Endothelial cell of umbilical vein (primary cell): ENCODE measurements around the gene ZNF20.

Source experiments
- CTCF ChIP-seq, 2 donors: IDR thresholded peaks; 1 replicate in 1 of 2; 2 replicates in 1 of 2; pipeline ENCODE4 v1.5.1; 2011; ENCODE audit warnings: low read length in 2 of 2, mild to moderate bottlenecking in 2 of 2, moderate library complexity in 2 of 2, control low read depth in 1 of 2, inconsistent platforms in 1 of 2, low read depth in 1 of 2; ENCODE audit not compliant: insufficient read depth in 1 of 2; ENCODE audit errors: extremely low read depth in 1 of 2
- EZH2 ChIP-seq: IDR thresholded peaks from 2 replicates; pipeline ENCODE4 v1.6.1; 2012; ENCODE audit warnings: borderline replicate concordance, low read depth, mild to moderate bottlenecking, moderate library complexity, low read length, inconsistent platforms; ENCODE audit not compliant: severe bottlenecking
- FOS ChIP-seq: IDR thresholded peaks from 2 replicates; pipeline ENCODE4 v1.6.1; 2011; ENCODE audit warnings: mild to moderate bottlenecking, low read length, moderate library complexity, borderline replicate concordance; ENCODE audit not compliant: insufficient read depth
- GATA2 ChIP-seq: IDR thresholded peaks from 2 replicates; pipeline ENCODE4 v1.7.0; 2011; ENCODE audit warnings: low read depth, mild to moderate bottlenecking, moderate library complexity, mixed read lengths, low read length; ENCODE audit not compliant: insufficient read length, insufficient read depth
- JUN ChIP-seq: IDR thresholded peaks from 2 replicates; pipeline ENCODE4 v1.6.1; 2011; ENCODE audit warnings: borderline replicate concordance, low read depth; ENCODE audit not compliant: insufficient read length, insufficient read depth
- MAX ChIP-seq: IDR thresholded peaks from 2 replicates; pipeline ENCODE4 v1.6.1; 2011; ENCODE audit not compliant: insufficient read depth, insufficient read length
- MYC ChIP-seq: IDR thresholded peaks from one replicate; pipeline ENCODE4 v1.6.1; 2011; ENCODE audit warnings: mild to moderate bottlenecking, low read depth, low read length
- POLR2A ChIP-seq: IDR thresholded peaks from 2 replicates; pipeline ENCODE4 v1.6.1; 2012; ENCODE audit warnings: low read depth, mild to moderate bottlenecking, control low read depth, low read length
- POLR2AphosphoS5 ChIP-seq: IDR thresholded peaks from 2 replicates; pipeline ENCODE4 v1.6.1; 2012; ENCODE audit warnings: low read depth, mild to moderate bottlenecking, control low read depth, low read length, moderate library complexity; ENCODE audit not compliant: insufficient read depth

- TF ChIP-seq CTCF (IDR thresholded peaks at IDR 0.05; ENCODE audit: extremely low read depth in 1 of 2, insufficient read depth in 1 of 2, low read depth in 1 of 2, low read length in 2 of 2) = no peak
- TF ChIP-seq EZH2 = no peak
- TF ChIP-seq MYC = no peak
- no peak for TF ChIP-seq POLR2AphosphoS5
- TF ChIP-seq POLR2A = no peak
- no peak for TF ChIP-seq MAX
- no peak for TF ChIP-seq GATA2
- no peak for TF ChIP-seq JUN
- no peak for TF ChIP-seq FOS
These were observed 7.1 kb downstream of the ZNF20 start for GRCh38 chr19:12133069-12133468.
